D721Med (cell line): ENCODE results near the gene C2orf92.

ENCODE experiments used
- DNase-seq: peaks from one replicate; pipeline ENCODE4 v3.0.0; 2011; ENCODE audit warnings: low spot score; ENCODE audit not compliant: insufficient read length
- FAIRE-seq: peaks from 2 replicates; lab custom pipeline; 2011; peaks lifted over from hg19 to GRCh38; lab: Jason Lieb, UNC
- TF ChIP-seq, protein P1 (sequence below): IDR thresholded peaks from 2 replicates; pipeline ENCODE4 v1.5.1; 2012; ENCODE audit warnings: mild to moderate bottlenecking, control low read depth; ENCODE audit not compliant: insufficient read depth; ENCODE audit errors: missing control alignments

C2orf92 gene

DNA sequence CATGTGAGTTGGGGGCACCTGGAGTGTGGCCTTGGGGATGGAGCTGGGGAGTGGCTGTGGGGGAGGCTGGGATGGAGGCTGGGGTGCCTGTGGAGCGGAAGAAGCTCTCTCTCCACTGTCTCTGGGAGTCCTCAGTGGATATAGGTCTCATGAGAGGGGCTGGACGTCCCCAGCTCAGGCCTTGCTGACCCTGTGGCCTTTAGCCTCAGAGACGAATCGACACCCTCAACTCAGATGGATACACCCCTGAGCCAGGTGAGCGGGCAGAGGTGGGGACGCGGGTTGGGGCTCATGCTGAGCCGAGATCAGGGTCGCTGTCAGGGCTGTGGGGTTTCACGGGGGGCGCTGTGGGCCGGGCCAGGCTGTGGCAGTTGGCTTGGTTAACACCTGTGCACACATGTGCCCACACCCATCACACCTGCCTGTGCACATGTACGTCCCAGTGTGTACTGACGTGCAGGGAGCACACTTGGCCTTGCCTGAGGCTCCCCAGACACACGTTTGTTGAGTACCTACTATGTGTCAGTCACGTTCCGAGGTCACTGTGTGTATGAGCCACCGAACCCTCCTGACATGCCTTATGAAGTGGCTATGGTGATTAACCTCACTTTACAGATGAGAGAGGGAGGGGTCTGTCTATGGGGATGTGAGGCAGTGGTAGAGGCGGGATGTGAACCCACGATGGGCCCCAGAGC, 64.0 kb downstream of the C2orf92 start:
- TF ChIP-seq, protein P1, sequence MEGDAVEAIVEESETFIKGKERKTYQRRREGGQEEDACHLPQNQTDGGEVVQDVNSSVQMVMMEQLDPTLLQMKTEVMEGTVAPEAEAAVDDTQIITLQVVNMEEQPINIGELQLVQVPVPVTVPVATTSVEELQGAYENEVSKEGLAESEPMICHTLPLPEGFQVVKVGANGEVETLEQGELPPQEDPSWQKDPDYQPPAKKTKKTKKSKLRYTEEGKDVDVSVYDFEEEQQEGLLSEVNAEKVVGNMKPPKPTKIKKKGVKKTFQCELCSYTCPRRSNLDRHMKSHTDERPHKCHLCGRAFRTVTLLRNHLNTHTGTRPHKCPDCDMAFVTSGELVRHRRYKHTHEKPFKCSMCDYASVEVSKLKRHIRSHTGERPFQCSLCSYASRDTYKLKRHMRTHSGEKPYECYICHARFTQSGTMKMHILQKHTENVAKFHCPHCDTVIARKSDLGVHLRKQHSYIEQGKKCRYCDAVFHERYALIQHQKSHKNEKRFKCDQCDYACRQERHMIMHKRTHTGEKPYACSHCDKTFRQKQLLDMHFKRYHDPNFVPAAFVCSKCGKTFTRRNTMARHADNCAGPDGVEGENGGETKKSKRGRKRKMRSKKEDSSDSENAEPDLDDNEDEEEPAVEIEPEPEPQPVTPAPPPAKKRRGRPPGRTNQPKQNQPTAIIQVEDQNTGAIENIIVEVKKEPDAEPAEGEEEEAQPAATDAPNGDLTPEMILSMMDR: no peak
- DNase-seq (no peak), FAIRE-seq (no peak)

DNA sequence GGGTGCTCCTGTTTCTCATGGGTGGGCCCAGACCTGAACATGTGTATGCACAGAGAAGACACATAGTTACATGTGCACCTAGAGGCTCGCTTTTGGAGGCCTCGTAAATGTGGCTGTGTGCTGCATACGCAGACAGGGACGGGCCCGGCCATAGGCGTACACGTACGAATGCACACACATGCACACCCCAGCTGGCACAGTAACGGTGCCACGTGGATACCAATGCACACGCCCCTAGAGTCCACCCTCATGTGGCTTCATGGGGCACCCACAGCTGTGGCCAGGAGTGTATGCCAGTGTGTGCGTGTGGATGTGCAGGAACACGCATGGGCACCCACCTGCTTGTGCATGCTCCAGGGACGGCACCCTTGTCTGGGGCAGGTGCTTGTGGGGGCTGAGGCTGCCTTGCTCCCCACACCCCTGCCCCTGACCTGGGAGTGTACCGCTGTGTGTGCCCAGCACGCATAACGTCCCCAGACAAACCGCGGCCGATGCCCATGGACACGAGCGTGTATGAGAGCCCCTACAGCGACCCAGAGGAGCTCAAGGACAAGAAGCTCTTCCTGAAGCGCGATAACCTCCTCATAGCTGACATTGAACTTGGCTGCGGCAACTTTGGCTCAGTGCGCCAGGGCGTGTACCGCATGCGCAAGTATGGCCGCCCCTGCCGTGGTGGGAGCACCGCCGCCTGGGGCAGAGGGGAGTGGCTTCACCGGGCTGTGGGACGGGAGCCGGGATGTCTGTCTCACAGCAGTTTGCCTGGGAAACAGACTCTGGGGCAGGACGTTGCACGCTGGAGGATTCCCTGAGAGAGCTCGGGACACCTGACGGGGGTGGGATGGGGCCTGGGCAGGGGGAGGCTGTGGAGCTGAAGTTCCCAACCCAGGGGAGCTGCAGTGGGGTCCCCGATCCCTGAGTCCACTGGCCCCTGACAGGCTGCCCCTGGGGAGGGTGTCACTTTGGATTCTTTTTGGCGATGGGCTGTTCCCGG, 64.8 kb downstream of the C2orf92 start:
- no peak for DNase-seq
- FAIRE-seq: no peak
- TF ChIP-seq, protein P1: no peak

DNA sequence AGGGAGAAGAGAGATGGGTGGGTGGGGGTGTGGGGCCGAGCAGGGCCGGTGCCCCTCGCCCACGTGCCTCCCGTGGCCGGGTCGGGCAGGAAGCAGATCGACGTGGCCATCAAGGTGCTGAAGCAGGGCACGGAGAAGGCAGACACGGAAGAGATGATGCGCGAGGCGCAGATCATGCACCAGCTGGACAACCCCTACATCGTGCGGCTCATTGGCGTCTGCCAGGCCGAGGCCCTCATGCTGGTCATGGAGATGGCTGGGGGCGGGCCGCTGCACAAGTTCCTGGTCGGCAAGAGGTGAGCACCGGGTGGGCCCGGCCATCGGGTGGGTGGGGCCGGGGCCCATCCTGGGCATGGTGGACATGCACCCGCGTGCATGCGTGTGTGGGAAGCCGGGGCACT, 65.6 kb downstream of the C2orf92 start:
- DNase-seq: no peak
- no peak for FAIRE-seq
- TF ChIP-seq, protein P1: no peak

DNA sequence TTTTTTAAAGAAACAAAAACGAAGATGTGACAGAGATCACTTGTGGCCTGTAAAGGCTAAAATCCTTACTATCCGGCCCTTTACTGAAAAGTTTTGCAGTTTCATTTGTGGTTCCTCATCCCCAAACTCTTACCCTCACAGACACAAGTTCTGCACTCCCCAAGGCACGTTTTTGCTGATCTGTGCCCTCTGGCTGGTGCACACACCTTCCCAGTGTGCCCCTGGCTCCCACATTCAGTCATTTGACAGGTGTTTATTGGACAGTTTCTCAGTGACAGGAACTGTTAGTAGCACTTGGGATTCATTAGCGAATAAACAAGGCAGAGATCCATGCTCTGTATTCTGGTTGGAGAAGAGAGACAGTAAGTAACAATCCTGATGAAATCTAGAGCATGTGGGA, 66.7 kb downstream of the C2orf92 start:
- TF ChIP-seq, protein P1: no peak
- DNase-seq (no peak), FAIRE-seq (no peak)

DNA sequence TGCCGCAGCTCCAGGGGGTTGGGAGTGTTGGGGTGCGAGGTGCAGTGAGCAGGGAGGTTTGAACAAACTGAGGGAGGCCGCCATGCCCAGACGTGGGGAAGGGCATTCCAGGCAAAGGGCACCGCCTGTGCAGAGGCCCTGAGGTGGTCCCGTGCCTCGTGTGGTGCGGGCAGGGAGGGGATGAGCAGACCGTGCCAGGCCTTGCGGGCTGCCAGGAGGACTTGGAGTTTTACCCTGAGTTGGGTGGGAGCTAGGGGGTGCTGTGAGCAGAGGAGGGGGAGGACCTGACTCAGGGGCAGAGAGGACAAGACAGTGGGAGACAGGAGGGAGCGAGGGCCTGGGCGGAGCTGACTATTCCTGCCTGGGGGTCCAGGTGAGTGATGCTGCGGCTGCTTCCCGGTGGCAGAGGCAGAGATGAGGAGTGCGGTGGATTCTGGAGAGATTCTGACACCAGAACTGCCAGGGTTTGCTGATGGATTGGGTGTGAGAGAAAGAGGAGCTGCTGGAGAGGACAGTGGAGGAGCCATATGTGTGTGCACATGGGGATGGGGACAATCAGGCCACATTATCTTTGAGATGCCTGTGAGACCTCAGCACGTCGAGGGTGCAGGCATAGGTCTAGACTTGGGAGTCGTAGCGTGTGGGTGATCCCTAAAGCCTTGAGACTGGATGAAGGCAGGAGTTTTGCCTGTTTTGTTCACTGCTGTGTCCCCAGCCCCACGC, 67.3 kb downstream of the C2orf92 start:
- DNase-seq: no peak
- TF ChIP-seq, protein P1: no peak
- FAIRE-seq: no peak

DNA sequence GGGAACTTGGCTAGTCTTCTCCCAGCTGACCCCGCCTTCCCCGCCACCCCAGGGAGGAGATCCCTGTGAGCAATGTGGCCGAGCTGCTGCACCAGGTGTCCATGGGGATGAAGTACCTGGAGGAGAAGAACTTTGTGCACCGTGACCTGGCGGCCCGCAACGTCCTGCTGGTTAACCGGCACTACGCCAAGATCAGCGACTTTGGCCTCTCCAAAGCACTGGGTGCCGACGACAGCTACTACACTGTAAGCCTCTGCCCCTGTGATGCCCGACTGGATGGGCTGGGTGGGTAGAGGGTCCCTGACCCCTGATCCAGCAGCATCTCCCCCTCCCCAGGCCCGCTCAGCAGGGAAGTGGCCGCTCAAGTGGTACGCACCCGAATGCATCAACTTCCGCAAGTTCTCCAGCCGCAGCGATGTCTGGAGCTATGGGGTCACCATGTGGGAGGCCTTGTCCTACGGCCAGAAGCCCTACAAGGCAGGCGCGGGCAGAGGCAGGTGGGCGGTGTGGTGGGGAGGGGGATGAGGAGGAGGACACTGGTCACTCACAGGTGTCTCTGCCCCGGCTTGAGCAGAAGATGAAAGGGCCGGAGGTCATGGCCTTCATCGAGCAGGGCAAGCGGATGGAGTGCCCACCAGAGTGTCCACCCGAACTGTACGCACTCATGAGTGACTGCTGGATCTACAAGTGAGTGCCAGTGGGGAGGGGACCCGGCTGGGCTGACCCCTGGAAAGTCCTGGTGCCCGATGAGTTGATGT, 68.1 kb downstream of the C2orf92 start:
- TF ChIP-seq, protein P1: no peak
- FAIRE-seq (no peak), DNase-seq (no peak)
